A673 (cell line): ENCODE measurements around the gene YJU2. TPM values are rescaled to one million over a fixed set of nuclear protein-coding genes. Genes with fewer than 3 reads are reported as not detected.

Source experiments
- BruUV-seq: library from RNA; stranded (reverse); fragments of 400-500 nt; replicated peaks from 2 replicates; lab custom pipeline; 2021; lab: Mats Ljungman, UMichigan
- CTCF ChIA-PET: fragments of 300-600 bp; sonication (Branson Sonifier 250); formaldehyde crosslinking; loops from one replicate; lab custom pipeline; 2022; ENCODE audit warnings: antibody characterized with exemption; lab: Charles Lee
- POLR2A ChIA-PET: fragments of 300-600 bp; sonication (Branson Sonifier 250); formaldehyde crosslinking; loops from one replicate; lab custom pipeline; 2022; ENCODE audit warnings: antibody characterized with exemption; ENCODE audit not compliant: low non-redundant PET; lab: Charles Lee
- DNase-seq: peaks from one replicate; pipeline ENCODE4 v3.0.0-alpha.2; 2015; ENCODE audit warnings: low spot score
- H3K27ac ChIP-seq: fragments of 200-600 bp; sonication (generic); 2 replicates; pipeline ENCODE4 v1.5.1; 2016; ENCODE audit warnings: mixed run types, low read depth, mild to moderate bottlenecking, mixed read lengths, antibody characterized with exemption, low read length; ENCODE audit not compliant: poor library complexity, severe bottlenecking
- H3K27me3 ChIP-seq: fragments of 200-600 bp; sonication (generic); replicated peaks from 2 replicates; pipeline ENCODE4 v1.6.1; 2017; ENCODE audit warnings: mixed run types, low read depth, mild to moderate bottlenecking, mixed read lengths, antibody characterized with exemption, low read length; ENCODE audit not compliant: insufficient read depth, poor library complexity
- H3K36me3 ChIP-seq: fragments of 200-600 bp; sonication (generic); 2 replicates; pipeline ENCODE4 v1.6.1; 2016; ENCODE audit warnings: mixed run types, mild to moderate bottlenecking, mixed read lengths, antibody characterized with exemption, low read length; ENCODE audit not compliant: insufficient read depth, poor library complexity, severe bottlenecking
- H3K4me1 ChIP-seq: fragments of 200-600 bp; sonication (generic); 2 replicates; pipeline ENCODE4 v1.6.1; 2017; ENCODE audit warnings: mixed run types, mild to moderate bottlenecking, mixed read lengths, antibody characterized with exemption, low read length; ENCODE audit not compliant: insufficient read depth, poor library complexity, severe bottlenecking
- H3K4me3 ChIP-seq: fragments of 200-600 bp; sonication (generic); 2 replicates; pipeline ENCODE4 v1.5.1; 2016; ENCODE audit warnings: low read depth, mixed run types, mild to moderate bottlenecking, mixed read lengths, low read length; ENCODE audit not compliant: poor library complexity, severe bottlenecking
- H3K9me3 ChIP-seq: fragments of 200-600 bp; sonication (generic); 2 replicates; pipeline ENCODE4 v1.6.1; 2016; ENCODE audit warnings: mixed run types, low read depth, mild to moderate bottlenecking, mixed read lengths, antibody characterized with exemption, low read length; ENCODE audit not compliant: poor library complexity, severe bottlenecking
- CTCF ChIP-seq: fragments of 300-800, 200-600 bp; sonication (generic); conservative IDR thresholded peaks from 2 replicates; pipeline ENCODE4 v1.5.1; 2017; ENCODE audit warnings: low read depth, mild to moderate bottlenecking, antibody characterized with exemption, low read length, moderate library complexity, mixed read lengths
- EZH2 ChIP-seq: fragments of 200-600 bp; sonication (generic); IDR thresholded peaks from 2 replicates; pipeline ENCODE4 v1.6.1; 2017; ENCODE audit warnings: borderline replicate concordance, low read depth, mild to moderate bottlenecking, mixed read lengths, antibody characterized with exemption, low read length; ENCODE audit not compliant: poor library complexity, severe bottlenecking
- intact Hi-C: fragments of 100-400 bp; cut with micrococcal nuclease; formaldehyde crosslinking; loops from one replicate; pipeline ENCODE4 v1.10.0; 2022; ENCODE audit not compliant: unreplicated experiment
- total RNA-seq: library from RNA; stranded (reverse); gene quantifications from 2 replicates; pipeline ENCODE4 v1.2.3, GENCODE V29; 2021

Gene YJU2
- total RNA-seq, 1 experiment from 2014 or later, result 34.7 TPM

- no peak overlapping the region for H3K27ac ChIP-seq
- BruUV-seq, result no TSS peak
- H3K36me3 ChIP-seq, result no peaks in the 10 kb centered on the region
- no peak for DNase-seq
- H3K4me1 ChIP-seq, result peaks cover 2% of the 10 kb centered on the region
- ChIA-PET POLR2A (no interaction called here), CTCF (no interaction called here)
- no peak for TF ChIP-seq CTCF
- no peak for TF ChIP-seq EZH2
- intact Hi-C loops, result no loop called here
- H3K4me3 ChIP-seq, result no peak overlapping the region
- H3K9me3 ChIP-seq, result no peaks in the 10 kb centered on the region
- no peaks in the 10 kb centered on the region for H3K27me3 ChIP-seq
Observed at GRCh38 chr19:4301590-4302242, 54.8 kb downstream of the YJU2 start.

DNA sequence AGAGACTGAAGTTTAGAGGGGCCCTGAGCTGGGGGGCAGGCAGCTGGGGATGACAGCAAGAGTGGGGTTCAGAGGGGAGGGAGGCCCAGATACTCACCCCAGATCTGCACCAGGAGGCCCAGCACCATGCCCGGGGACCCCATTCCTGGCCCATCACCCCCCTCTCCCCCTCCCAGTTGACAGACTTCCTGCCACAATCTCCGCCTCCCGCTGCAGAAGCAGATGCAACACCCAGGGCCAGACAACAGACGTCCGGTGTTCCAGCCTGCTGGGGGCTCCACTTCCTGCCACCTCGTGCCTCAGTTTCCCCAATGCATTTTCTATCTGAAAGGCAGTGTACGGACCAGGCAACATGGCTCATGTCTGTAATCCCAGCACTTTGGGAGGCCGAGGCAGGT, 55.4 kb downstream of the YJU2 start, which contains the start of gene TMIGD2:
Gene TMIGD2, minus strand, starts transcription at position 147 of the 398 bp plus-strand sequence. Its CDS starts 4 bp downstream, at position 143.
- H3K27ac ChIP-seq, result no peak within 1 kb of the TSS
- H3K4me1 ChIP-seq, result no peaks in the 10 kb centered on the region
- no peaks in the 10 kb centered on the region for H3K36me3 ChIP-seq
- CTCF ChIA-PET, result no interaction called here
- no peak for DNase-seq
- no peak within 1 kb of the TSS for H3K4me3 ChIP-seq
- no peaks in the 10 kb centered on the region for H3K9me3 ChIP-seq
- POLR2A ChIA-PET, result no interaction called here
- TF ChIP-seq EZH2, result no peak
- TF ChIP-seq CTCF, result no peak
- intact Hi-C loops, result no loop called here
- no TSS peak for BruUV-seq
- no peaks in the 10 kb centered on the region for H3K27me3 ChIP-seq

DNA sequence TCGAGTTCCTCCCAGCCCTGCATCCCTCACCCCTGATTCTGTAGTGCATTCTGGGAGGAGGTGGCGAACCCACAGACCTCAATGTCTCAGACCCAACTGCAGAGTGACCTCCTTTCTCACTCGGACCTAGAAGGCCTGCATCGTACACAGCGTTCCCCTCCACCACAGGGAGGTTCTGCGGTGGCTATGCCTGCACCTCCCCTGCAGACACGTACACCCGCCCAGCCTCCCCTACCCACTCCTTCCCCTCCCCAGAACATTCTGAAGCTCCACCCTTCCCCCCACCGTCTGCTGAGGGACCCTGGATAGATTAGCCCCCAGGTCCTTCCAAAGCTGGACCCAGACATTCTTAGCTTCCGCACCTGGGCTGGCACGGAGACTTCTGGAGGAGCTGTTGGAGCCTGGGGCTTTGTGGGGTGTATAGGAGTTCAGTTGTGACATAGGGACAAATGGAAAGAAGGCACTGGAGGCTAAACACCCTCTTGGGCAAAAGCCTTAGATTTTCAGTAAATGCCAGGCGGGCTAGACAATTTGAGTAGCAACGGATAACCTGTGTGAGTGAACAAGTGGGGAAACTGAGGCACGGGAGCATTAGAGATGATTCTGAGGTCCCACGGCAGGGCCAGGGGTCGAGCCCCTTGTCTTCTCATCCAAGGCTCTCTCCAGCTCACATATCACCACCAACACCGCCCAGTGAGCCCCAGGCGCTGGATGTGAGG, 57.1 kb downstream of the YJU2 start:
- ChIA-PET CTCF (no interaction called here), POLR2A (no interaction called here)
- no peak overlapping the region for H3K27ac ChIP-seq
- no peaks in the 10 kb centered on the region for H3K27me3 ChIP-seq
- H3K9me3 ChIP-seq, result no peaks in the 10 kb centered on the region
- H3K4me3 ChIP-seq, result peak overlapping the region; percentile 46
- H3K4me1 ChIP-seq, result no peaks in the 10 kb centered on the region
- no peak for DNase-seq
- intact Hi-C loops, result no loop called here
- no peaks in the 10 kb centered on the region for H3K36me3 ChIP-seq
- TF ChIP-seq EZH2, result no peak
- no peak for TF ChIP-seq CTCF
- no TSS peak for BruUV-seq
